HEK293 (cell line): ENCODE data around the gene KMO.

Experiments used
- CTCF ChIA-PET: fragments of 350-600 bp; formaldehyde crosslinking; extraction: SDS; loops from one replicate; lab custom pipeline; 2021; ENCODE audit warnings: antibody characterized with exemption; lab: Yijun Ruan, JAX
- POLR2A ChIA-PET: fragments of 300-600 bp; formaldehyde crosslinking; extraction: SDS; loops from one replicate; lab custom pipeline; 2020; ENCODE audit warnings: antibody characterized with exemption, inconsistent platforms; lab: Yijun Ruan, JAX
- H3K27ac ChIP-seq: fragments of 200-500 bp; sonication (Bioruptor generic); 2 replicates; pipeline ENCODE4 v1.5.1; 2014; ENCODE audit warnings: low read depth, low read length, control low read depth, inconsistent platforms; ENCODE audit errors: extremely low read depth
- H3K36me3 ChIP-seq, 2 experiments: fragments of 200-500 bp in 1 of 2; sonication (Bioruptor generic) in 1 of 2; 1 replicate in 1 of 2; 2 replicates in 1 of 2; pipeline ENCODE4 v1.5.1; 2014 to 2017; ENCODE audit warnings: inconsistent platforms in 2 of 2, low read length in 2 of 2; ENCODE audit not compliant: control insufficient read depth in 2 of 2, insufficient read depth in 1 of 2
- H3K4me1 ChIP-seq: fragments of 200-500 bp; sonication (Bioruptor generic); 2 replicates; pipeline ENCODE4 v1.5.1; 2014; ENCODE audit warnings: mild to moderate bottlenecking, low read length, inconsistent platforms; ENCODE audit not compliant: control insufficient read depth, insufficient read depth
- H3K4me3 ChIP-seq: 2 replicates; pipeline ENCODE4 v1.5.1; 2011; ENCODE audit warnings: low read depth, mild to moderate bottlenecking, control low read depth, low read length, moderate library complexity
- H3K9me3 ChIP-seq: fragments of 200-500 bp; sonication (Bioruptor generic); 2 replicates; pipeline ENCODE4 v1.5.1; 2014; ENCODE audit warnings: low read depth, low read length, inconsistent platforms; ENCODE audit not compliant: control insufficient read depth, insufficient read depth
- BCL11A ChIP-seq: fragments of 450-650 bp; formaldehyde crosslinking; IDR thresholded peaks from 2 replicates; pipeline ENCODE4 v1.5.1; 2016; ENCODE audit warnings: low read depth, missing biosample characterization, missing genetic modification characterization
- HOXD13 ChIP-seq: sonication (generic); formaldehyde crosslinking; IDR thresholded peaks from 2 replicates; pipeline ENCODE4 v1.8.0; 2022; ENCODE audit warnings: missing genetic modification reagents, borderline replicate concordance
- KLF1 ChIP-seq: fragments of 450-650 bp; formaldehyde crosslinking; IDR thresholded peaks from 2 replicates; pipeline ENCODE4 v1.5.1; 2016; ENCODE audit warnings: missing biosample characterization, missing genetic modification characterization
- PRDM1 ChIP-seq: fragments of 450-650 bp; formaldehyde crosslinking; IDR thresholded peaks from 2 replicates; pipeline ENCODE4; 2016; ENCODE audit warnings: missing biosample characterization, missing genetic modification characterization
- ZIC2 ChIP-seq: fragments of 450-650 bp; formaldehyde crosslinking; IDR thresholded peaks from 2 replicates; pipeline ENCODE4 v1.5.1; 2016; ENCODE audit warnings: missing biosample characterization, missing genetic modification characterization
- ZNF10 ChIP-seq: fragments of 450-650 bp; formaldehyde crosslinking; IDR thresholded peaks from 2 replicates; pipeline ENCODE4 v1.5.1; 2017; ENCODE audit warnings: missing biosample characterization, missing genetic modification characterization
- ZNF138 ChIP-seq: fragments of 450-650 bp; formaldehyde crosslinking; IDR thresholded peaks from 2 replicates; pipeline ENCODE4 v1.5.1; 2016; ENCODE audit warnings: missing biosample characterization, missing genetic modification characterization, borderline replicate concordance
- ZNF2 ChIP-seq: fragments of 450-650 bp; formaldehyde crosslinking; IDR thresholded peaks from 2 replicates; pipeline ENCODE4 v1.5.1; 2016; ENCODE audit warnings: missing biosample characterization, missing genetic modification characterization
- ZNF514 ChIP-seq: fragments of 450-650 bp; formaldehyde crosslinking; IDR thresholded peaks from 2 replicates; pipeline ENCODE4 v1.5.1; 2016; ENCODE audit warnings: missing biosample characterization, missing genetic modification characterization
- ZNF549 ChIP-seq: fragments of 450-650 bp; IDR thresholded peaks from 2 replicates; pipeline ENCODE4 v1.5.1; 2018; ENCODE audit warnings: missing biosample characterization, missing genetic modification characterization, mild to moderate bottlenecking, inconsistent platforms, moderate library complexity
- ZNF600 ChIP-seq: fragments of 450-650 bp; formaldehyde crosslinking; IDR thresholded peaks from 2 replicates; pipeline ENCODE4 v1.5.1; 2016; ENCODE audit warnings: missing biosample characterization, missing genetic modification characterization
- ZNF623 ChIP-seq: fragments of 450-650 bp; formaldehyde crosslinking; IDR thresholded peaks from 2 replicates; pipeline ENCODE4 v1.5.1; 2016; ENCODE audit warnings: missing biosample characterization, missing genetic modification characterization
- ZNF792 ChIP-seq: fragments of 450-650 bp; formaldehyde crosslinking; IDR thresholded peaks from 2 replicates; pipeline ENCODE4 v1.5.1; 2016; ENCODE audit warnings: missing biosample characterization, missing genetic modification characterization
- TF ChIP-seq, protein P1 (sequence below): fragments of 450-650 bp; formaldehyde crosslinking; IDR thresholded peaks from 2 replicates; pipeline ENCODE4 v1.5.1; 2016; ENCODE audit warnings: missing biosample characterization, missing genetic modification characterization
- TF ChIP-seq, protein P2 (sequence below): fragments of 450-650 bp; formaldehyde crosslinking; IDR thresholded peaks from 2 replicates; pipeline ENCODE4 v1.5.1; 2016; ENCODE audit warnings: missing biosample characterization, missing genetic modification characterization, borderline replicate concordance
- TF ChIP-seq, protein P3 (sequence below): fragments of 450-650 bp; formaldehyde crosslinking; IDR thresholded peaks from 2 replicates; pipeline ENCODE4 v1.5.1; 2016; ENCODE audit warnings: missing biosample characterization, missing genetic modification characterization
- TF ChIP-seq, protein P4 (sequence below): fragments of 450-650 bp; formaldehyde crosslinking; IDR thresholded peaks from 2 replicates; pipeline ENCODE4 v1.5.1; 2016; ENCODE audit warnings: missing biosample characterization, missing genetic modification characterization
- TF ChIP-seq, protein P5 (sequence below): fragments of 450-650 bp; formaldehyde crosslinking; IDR thresholded peaks from 2 replicates; pipeline ENCODE4 v1.5.1; 2016; ENCODE audit warnings: missing biosample characterization, missing genetic modification characterization

KMO gene

DNA sequence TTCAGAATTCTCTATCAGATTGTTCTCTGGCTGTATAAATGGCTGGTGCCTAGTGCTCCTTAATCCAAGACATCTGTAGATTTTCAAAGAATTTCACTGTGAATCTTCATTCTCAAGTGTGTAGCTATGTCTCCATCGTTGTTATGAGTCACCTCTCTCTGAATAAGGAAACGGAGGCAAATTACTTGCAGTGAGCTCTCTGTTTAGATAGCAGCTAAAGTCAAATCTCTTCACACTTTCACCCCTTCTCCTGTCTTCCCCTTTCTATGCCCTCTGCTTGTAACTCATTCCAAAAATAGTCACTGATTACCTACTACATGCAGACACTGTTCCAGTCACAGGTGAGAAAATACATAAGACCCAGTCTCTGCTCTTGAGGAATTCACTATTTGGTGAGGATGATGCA is 68.3 kb downstream of the KMO start:
- CTCF ChIA-PET = no interaction called here
- Histone ChIP-seq H3K9me3 (no peaks in the 10 kb centered on the region), H3K36me3 (no peaks in the 10 kb centered on the region)

More for the DNA sequence above, 68.3 kb downstream of the KMO start:
- POLR2A ChIA-PET = no interaction called here
- H3K4me3 ChIP-seq = no peak overlapping the region
- TF ChIP-seq, protein P1, sequence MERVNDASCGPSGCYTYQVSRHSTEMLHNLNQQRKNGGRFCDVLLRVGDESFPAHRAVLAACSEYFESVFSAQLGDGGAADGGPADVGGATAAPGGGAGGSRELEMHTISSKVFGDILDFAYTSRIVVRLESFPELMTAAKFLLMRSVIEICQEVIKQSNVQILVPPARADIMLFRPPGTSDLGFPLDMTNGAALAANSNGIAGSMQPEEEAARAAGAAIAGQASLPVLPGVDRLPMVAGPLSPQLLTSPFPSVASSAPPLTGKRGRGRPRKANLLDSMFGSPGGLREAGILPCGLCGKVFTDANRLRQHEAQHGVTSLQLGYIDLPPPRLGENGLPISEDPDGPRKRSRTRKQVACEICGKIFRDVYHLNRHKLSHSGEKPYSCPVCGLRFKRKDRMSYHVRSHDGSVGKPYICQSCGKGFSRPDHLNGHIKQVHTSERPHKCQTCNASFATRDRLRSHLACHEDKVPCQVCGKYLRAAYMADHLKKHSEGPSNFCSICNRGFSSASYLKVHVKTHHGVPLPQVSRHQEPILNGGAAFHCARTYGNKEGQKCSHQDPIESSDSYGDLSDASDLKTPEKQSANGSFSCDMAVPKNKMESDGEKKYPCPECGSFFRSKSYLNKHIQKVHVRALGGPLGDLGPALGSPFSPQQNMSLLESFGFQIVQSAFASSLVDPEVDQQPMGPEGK = no peak
- TF ChIP-seq ZNF792 (tag by site-specific recombination) (no peak), ZNF2 (tag by site-specific recombination) (no peak), HOXD13 (CRISPR knock-in tag) (no peak), ZIC2 (tag by site-specific recombination) (no peak), ZNF138 (tag by site-specific recombination) (no peak), ZNF600 (tag by site-specific recombination) (no peak), ZNF10 (tag by site-specific recombination) (no peak), KLF1 (tag by site-specific recombination) (no peak), ZNF549 (tag by site-specific recombination) (no peak), ZNF514 (no peak), ZNF623 (no peak), PRDM1 (tag by site-specific recombination) (no peak), BCL11A (no peak)
- TF ChIP-seq, protein P2, sequence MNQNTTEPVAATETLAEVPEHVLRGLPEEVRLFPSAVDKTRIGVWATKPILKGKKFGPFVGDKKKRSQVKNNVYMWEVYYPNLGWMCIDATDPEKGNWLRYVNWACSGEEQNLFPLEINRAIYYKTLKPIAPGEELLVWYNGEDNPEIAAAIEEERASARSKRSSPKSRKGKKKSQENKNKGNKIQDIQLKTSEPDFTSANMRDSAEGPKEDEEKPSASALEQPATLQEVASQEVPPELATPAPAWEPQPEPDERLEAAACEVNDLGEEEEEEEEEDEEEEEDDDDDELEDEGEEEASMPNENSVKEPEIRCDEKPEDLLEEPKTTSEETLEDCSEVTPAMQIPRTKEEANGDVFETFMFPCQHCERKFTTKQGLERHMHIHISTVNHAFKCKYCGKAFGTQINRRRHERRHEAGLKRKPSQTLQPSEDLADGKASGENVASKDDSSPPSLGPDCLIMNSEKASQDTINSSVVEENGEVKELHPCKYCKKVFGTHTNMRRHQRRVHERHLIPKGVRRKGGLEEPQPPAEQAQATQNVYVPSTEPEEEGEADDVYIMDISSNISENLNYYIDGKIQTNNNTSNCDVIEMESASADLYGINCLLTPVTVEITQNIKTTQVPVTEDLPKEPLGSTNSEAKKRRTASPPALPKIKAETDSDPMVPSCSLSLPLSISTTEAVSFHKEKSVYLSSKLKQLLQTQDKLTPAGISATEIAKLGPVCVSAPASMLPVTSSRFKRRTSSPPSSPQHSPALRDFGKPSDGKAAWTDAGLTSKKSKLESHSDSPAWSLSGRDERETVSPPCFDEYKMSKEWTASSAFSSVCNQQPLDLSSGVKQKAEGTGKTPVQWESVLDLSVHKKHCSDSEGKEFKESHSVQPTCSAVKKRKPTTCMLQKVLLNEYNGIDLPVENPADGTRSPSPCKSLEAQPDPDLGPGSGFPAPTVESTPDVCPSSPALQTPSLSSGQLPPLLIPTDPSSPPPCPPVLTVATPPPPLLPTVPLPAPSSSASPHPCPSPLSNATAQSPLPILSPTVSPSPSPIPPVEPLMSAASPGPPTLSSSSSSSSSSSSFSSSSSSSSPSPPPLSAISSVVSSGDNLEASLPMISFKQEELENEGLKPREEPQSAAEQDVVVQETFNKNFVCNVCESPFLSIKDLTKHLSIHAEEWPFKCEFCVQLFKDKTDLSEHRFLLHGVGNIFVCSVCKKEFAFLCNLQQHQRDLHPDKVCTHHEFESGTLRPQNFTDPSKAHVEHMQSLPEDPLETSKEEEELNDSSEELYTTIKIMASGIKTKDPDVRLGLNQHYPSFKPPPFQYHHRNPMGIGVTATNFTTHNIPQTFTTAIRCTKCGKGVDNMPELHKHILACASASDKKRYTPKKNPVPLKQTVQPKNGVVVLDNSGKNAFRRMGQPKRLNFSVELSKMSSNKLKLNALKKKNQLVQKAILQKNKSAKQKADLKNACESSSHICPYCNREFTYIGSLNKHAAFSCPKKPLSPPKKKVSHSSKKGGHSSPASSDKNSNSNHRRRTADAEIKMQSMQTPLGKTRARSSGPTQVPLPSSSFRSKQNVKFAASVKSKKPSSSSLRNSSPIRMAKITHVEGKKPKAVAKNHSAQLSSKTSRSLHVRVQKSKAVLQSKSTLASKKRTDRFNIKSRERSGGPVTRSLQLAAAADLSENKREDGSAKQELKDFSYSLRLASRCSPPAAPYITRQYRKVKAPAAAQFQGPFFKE = no peak
- TF ChIP-seq, protein P3, sequence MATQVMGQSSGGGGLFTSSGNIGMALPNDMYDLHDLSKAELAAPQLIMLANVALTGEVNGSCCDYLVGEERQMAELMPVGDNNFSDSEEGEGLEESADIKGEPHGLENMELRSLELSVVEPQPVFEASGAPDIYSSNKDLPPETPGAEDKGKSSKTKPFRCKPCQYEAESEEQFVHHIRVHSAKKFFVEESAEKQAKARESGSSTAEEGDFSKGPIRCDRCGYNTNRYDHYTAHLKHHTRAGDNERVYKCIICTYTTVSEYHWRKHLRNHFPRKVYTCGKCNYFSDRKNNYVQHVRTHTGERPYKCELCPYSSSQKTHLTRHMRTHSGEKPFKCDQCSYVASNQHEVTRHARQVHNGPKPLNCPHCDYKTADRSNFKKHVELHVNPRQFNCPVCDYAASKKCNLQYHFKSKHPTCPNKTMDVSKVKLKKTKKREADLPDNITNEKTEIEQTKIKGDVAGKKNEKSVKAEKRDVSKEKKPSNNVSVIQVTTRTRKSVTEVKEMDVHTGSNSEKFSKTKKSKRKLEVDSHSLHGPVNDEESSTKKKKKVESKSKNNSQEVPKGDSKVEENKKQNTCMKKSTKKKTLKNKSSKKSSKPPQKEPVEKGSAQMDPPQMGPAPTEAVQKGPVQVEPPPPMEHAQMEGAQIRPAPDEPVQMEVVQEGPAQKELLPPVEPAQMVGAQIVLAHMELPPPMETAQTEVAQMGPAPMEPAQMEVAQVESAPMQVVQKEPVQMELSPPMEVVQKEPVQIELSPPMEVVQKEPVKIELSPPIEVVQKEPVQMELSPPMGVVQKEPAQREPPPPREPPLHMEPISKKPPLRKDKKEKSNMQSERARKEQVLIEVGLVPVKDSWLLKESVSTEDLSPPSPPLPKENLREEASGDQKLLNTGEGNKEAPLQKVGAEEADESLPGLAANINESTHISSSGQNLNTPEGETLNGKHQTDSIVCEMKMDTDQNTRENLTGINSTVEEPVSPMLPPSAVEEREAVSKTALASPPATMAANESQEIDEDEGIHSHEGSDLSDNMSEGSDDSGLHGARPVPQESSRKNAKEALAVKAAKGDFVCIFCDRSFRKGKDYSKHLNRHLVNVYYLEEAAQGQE = no peak
- TF ChIP-seq, protein P4, sequence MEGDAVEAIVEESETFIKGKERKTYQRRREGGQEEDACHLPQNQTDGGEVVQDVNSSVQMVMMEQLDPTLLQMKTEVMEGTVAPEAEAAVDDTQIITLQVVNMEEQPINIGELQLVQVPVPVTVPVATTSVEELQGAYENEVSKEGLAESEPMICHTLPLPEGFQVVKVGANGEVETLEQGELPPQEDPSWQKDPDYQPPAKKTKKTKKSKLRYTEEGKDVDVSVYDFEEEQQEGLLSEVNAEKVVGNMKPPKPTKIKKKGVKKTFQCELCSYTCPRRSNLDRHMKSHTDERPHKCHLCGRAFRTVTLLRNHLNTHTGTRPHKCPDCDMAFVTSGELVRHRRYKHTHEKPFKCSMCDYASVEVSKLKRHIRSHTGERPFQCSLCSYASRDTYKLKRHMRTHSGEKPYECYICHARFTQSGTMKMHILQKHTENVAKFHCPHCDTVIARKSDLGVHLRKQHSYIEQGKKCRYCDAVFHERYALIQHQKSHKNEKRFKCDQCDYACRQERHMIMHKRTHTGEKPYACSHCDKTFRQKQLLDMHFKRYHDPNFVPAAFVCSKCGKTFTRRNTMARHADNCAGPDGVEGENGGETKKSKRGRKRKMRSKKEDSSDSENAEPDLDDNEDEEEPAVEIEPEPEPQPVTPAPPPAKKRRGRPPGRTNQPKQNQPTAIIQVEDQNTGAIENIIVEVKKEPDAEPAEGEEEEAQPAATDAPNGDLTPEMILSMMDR (tag by site-specific recombination) = no peak
- TF ChIP-seq, protein P5, sequence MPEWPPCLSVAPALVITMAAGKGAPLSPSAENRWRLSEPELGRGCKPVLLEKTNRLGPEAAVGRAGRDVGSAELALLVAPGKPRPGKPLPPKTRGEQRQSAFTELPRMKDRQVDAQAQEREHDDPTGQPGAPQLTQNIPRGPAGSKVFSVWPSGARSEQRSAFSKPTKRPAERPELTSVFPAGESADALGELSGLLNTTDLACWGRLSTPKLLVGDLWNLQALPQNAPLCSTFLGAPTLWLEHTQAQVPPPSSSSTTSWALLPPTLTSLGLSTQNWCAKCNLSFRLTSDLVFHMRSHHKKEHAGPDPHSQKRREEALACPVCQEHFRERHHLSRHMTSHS (tag by site-specific recombination) = no peak
- H3K4me1 ChIP-seq = no peaks in the 10 kb centered on the region
- H3K27ac ChIP-seq = no peak overlapping the region
